GM08714 (cell line): ENCODE results near the gene LMO7.
"Not testable (repeated sequence)": the region's sequence is repeated elsewhere in the genome, so short reads cannot be mapped to it uniquely, and the experiment has no call there.

Experiments
- H3K4me3 ChIP-seq: fragments of 200-500 bp; sonication (Bioruptor generic); 2 replicates; pipeline ENCODE4 v1.5.1; 2014; ENCODE audit warnings: mild to moderate bottlenecking, low read length, inconsistent platforms
- ZNF274 ChIP-seq: IDR thresholded peaks from 2 replicates; pipeline ENCODE4 v1.6.1; 2012; ENCODE audit warnings: mild to moderate bottlenecking, low read depth, low read length

The LMO7 gene

DNA sequence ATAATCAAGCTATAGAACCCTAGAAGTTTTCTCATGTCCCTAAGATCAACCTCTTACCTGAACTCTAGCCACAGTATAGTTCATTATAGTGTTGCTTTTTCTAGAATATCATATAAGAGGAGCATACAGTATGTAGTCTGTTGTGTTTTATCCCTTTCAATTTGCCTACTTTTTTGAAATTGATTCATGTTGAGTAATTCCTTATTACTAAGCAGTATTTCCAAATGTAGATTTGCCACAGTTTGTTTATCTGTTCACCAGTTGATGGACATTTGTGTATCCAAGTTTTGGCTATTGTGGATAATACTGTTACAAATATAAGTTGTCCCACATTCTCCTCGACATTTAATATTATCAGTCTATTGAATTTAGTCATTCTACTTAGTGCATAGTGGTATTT lies 138.0 kb downstream of the LMO7 start:
- H3K4me3 ChIP-seq: no peak overlapping the region
- no peak for TF ChIP-seq ZNF274

GRCh38 chr13:75776550-75776949 lies 140.4 kb downstream of the LMO7 start:
- no peak overlapping the region for H3K4me3 ChIP-seq
- no peak for TF ChIP-seq ZNF274

DNA sequence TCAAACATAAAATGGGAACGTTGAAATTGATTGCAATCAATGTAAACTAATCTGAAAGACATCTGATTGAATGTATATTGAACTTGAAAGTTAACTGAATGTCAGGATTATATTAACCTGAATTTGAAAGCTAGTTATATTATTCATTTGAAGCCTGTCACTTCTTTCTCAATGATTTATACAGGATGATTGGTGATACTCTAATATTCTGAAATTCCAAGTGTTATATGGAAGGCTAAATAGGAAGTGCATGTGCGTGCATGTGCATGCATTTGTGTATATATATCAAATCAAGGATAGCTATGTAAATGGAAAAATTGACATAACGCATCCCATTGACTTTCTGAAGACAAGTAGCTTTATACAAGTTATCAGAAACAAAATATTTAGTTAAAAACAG lies 143.3 kb downstream of the LMO7 start:
- no peak overlapping the region for H3K4me3 ChIP-seq
- TF ChIP-seq ZNF274: no peak

DNA sequence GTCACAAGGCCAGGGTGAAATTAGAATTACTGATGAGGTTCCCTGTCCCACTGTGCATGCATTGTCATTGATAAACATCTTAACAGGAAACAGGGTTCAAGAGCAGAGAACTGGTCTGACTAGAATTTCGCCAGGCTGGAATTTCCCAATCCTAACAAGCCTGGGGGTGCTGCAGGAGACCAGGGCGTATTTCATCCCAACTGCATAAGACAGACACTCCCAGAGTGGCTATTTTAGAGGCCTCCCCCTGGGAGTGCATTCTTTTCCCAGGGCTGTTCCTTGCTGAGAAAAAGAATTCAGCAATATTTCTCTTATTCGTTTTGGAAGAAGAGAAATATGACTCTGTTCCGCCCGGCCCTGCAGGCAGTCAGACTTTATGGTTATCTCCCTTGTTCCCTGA lies 144.0 kb downstream of the LMO7 start:
- H3K4me3 ChIP-seq: not testable (repeated sequence)

DNA sequence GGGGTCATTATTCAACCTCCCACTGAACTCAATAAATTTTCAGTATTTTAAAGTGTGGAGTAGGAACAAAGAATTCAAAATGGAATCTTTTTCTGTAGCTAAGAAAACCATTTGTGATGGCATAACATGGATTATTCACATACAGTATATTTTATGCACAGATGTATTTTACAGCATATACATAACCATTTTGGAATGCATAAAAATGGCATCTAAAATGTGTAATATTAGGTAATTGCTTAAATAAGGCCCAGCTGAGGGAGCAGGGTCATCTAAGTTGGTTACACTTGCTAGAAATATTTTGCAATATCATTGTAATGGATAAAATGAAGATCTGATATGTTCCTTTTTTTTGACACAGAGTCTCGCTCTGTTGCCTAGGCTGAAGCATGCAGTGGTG lies 146.9 kb downstream of the LMO7 start:
- no peak overlapping the region for H3K4me3 ChIP-seq
- no peak for TF ChIP-seq ZNF274

- no peak for TF ChIP-seq ZNF274
- no peak overlapping the region for H3K4me3 ChIP-seq
These were observed 147.9 kb downstream of the LMO7 start for GRCh38 chr13:75784003-75784402.

DNA sequence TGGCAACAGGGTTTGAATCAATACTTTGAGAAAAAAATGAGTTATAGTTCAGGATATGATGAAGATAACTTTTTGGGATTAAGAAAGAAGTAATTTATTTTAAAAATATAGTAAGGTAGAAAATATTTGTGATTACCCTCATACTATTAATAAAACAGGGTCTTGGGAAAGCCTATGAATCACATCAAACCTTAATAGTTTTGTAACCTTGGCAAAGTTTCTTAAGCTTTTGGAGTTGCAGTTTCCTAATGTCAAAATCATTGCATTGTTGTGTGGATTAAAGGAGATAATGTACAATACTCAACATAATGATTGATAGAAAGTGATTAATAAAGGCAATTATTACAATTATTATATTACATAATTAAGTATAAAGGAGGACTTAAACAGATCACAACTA lies 149.0 kb downstream of the LMO7 start:
- TF ChIP-seq ZNF274: no peak
- no peak overlapping the region for H3K4me3 ChIP-seq

DNA sequence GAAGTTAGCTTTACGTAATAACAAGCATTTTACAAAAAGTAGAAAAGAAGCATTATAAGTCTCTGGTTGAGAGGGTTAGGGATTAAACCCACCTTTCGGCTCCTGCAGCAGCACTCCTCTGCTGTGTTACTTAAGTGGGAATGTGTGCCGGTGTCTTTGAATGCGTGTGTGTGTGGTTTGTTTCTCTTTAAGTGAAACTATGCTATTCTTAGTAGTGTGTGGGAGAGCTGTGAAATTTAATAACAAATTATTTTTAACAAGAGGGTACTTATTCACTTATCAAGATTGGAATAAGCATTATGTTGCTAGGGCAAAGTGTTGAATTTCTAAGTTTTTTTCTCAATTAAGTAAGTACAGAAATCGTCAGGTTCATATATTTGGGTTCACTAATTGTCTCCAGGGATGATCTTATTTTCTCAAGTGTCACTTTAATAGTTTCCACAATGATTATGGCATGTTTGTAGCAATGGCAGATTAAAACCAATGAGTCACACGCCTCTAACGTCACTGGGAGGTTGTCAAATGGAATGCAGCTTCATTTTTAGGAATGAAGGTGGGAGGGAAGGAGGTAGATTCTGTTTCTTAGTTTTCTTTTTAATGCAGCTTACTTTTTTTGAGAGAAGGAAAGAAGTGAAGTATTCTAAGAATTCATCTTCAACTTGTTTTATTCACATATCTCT lies 151.3 kb downstream of the LMO7 start:
- no peak overlapping the region for H3K4me3 ChIP-seq
- TF ChIP-seq ZNF274: no peak

- TF ChIP-seq ZNF274: no peak
- no peak overlapping the region for H3K4me3 ChIP-seq
These were observed 152.4 kb downstream of the LMO7 start for GRCh38 chr13:75788481-75788981.

DNA sequence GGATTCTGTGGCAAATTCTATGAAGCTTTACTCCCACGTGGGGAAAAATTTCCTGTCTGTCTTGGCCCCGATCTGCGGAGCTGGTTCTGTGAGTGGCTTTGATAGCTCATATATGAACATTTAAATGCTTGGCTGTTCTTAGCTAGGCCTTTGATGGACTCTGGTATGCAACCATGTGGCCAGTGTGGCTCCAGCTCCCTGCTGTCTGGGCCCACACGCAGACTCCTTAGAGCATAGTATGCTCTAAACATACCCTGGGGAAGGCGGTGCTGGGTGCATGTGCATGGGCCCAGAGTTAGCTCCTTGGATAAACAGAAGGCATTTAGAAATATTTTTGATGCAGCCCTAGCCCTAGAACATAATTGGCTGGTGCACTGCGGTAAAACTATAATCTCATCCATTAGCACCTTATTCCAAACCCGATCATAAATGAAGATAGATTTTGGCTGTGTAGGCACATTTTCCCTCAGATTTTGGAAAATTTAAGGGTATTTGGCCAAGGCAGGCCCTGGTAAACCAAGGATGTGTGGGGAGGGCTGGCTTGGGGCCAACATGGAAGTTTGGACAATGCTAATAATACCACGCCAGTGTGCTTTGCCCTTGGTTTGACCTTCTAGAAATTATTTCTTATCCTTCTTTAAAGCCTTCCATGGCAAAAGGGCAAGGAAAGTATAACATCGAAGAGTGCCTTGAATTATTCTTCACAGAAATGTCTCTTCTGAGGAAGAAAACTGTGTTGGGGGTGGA lies 153.5 kb downstream of the LMO7 start:
- no peak for TF ChIP-seq ZNF274
- H3K4me3 ChIP-seq: no peak overlapping the region

DNA sequence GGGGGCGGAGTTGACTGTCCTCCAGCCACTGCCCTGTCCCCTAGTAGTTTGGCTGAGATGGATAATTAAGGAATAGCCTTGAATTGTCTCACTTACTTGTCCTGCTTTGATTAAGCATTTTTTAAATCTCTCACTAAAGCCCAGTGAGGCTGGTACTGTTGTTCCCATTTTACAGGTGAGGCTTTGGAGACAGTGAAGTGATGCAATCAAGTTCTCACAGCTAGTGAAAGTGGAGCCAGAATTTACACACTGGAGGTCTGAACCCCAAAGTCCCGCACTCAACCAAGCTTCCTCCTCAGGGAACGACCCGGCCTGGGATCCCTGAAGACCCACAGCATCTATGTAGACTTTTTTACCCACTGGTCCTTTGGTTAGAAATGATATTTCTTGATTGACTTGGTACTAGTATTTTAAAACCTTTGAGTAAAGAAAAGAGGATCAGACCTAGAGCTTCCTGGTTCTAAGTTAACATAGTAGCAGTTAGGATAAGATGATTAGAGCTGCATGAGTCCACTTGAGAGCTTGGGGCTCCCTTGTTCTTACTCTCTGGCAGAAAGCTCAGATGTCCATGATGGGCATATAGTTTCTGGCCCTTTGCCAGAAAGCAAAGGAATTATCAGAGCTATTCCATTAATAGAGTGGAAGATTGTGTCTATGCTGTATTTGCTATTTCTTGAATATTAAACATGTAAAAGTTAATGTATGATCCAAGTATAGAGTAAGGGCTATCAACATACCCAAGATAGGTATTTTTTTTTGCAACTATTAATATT lies 154.3 kb downstream of the LMO7 start:
- TF ChIP-seq ZNF274: no peak
- no peak overlapping the region for H3K4me3 ChIP-seq

DNA sequence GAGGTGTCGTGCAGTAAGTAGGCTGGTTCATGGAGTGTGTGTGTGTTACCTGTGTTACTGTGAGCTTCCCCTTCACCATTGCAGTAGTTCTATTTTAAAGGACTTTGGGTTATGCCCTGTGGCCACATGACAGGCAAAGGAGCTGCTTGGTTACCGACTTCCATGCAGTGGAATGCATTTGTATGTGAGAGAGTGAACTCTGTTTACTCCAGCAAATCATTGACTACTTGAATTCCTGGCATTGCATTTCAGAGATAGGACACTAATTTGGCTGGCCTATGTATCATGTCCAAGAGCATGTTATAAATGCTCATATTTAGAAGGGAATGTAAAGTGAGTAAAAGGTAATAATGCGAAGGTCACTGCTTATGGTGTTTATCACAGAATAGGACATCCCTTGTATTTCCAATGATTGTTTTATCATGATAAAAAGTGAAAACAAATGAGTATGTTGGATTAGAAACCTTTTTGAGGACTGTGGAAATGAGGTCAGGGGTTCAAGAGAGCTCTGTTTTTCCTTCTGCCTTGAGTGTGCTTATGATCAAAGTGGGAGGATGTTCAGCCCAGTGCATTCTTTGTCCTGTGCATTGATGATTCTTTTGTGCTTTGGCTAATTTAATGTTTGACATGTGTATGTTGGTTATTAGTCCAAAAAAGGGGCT lies 156.5 kb downstream of the LMO7 start:
- TF ChIP-seq ZNF274: no peak
- H3K4me3 ChIP-seq: no peak overlapping the region

GRCh38 chr13:75793188-75793567 lies 157.0 kb downstream of the LMO7 start:
- not testable (repeated sequence) for H3K4me3 ChIP-seq

GRCh38 chr13:75794663-75795062 lies 158.5 kb downstream of the LMO7 start:
- TF ChIP-seq ZNF274: no peak
- no peak overlapping the region for H3K4me3 ChIP-seq

GRCh38 chr13:75795274-75795673 lies 159.1 kb downstream of the LMO7 start:
- TF ChIP-seq ZNF274: no peak
- no peak overlapping the region for H3K4me3 ChIP-seq
